Endodermal cell (in vitro differentiated cells): ENCODE measurements around the gene NOTUM. TPM values are rescaled to one million over a fixed set of nuclear protein-coding genes. Genes with fewer than 3 reads are reported as not detected.

ENCODE experiments used
- DNase-seq: peaks from one replicate; pipeline ENCODE4 v3.0.0-alpha.2; 2017
- H3K27ac ChIP-seq: 2 replicates; pipeline ENCODE4 v1.5.1; 2013; ENCODE audit warnings: mild to moderate bottlenecking, low read depth, low read length, moderate library complexity
- H3K27me3 ChIP-seq: 2 replicates; pipeline ENCODE4 v1.6.1; 2013; ENCODE audit warnings: mild to moderate bottlenecking, low read length, moderate library complexity; ENCODE audit not compliant: insufficient read depth, control insufficient read depth, poor library complexity, severe bottlenecking
- H3K36me3 ChIP-seq: 2 replicates; pipeline ENCODE4 v1.7.0; 2013; ENCODE audit warnings: mild to moderate bottlenecking, low read length, moderate library complexity; ENCODE audit not compliant: control insufficient read depth, insufficient read depth
- H3K4me1 ChIP-seq: one replicate; pipeline ENCODE4 v1.7.0; 2013; ENCODE audit warnings: low read length; ENCODE audit not compliant: control insufficient read depth, insufficient read depth
- H3K4me3 ChIP-seq: 2 replicates; pipeline ENCODE4 v1.5.1; 2013; ENCODE audit warnings: mild to moderate bottlenecking, low read length, moderate library complexity
- H3K9ac ChIP-seq: 2 replicates; pipeline ENCODE4 v1.6.1; 2013; ENCODE audit warnings: mild to moderate bottlenecking, low read length, moderate library complexity; ENCODE audit not compliant: poor library complexity, severe bottlenecking; ENCODE audit errors: extremely low read depth
- H3K9me3 ChIP-seq: 2 replicates; pipeline ENCODE4 v1.6.1; 2013; ENCODE audit warnings: mild to moderate bottlenecking, low read length, moderate library complexity; ENCODE audit not compliant: control insufficient read depth
- H3K27ac Mint-ChIP-seq: 2 replicates; pipeline ENCODE4 v1.8.0; 2020; ENCODE audit warnings: mixed read lengths
- H3K27me3 Mint-ChIP-seq: 2 replicates; pipeline ENCODE4 v1.8.0; 2021; ENCODE audit warnings: mild to moderate bottlenecking, mixed read lengths; ENCODE audit not compliant: insufficient read depth
- H3K36me3 Mint-ChIP-seq: 2 replicates; pipeline ENCODE4 v1.8.0; 2020; ENCODE audit warnings: low read depth, mixed read lengths
- H3K4me1 Mint-ChIP-seq: 2 replicates; pipeline ENCODE4 v1.8.0; 2020; ENCODE audit warnings: mixed read lengths
- H3K4me3 Mint-ChIP-seq: 2 replicates; pipeline ENCODE4 v1.8.0; 2020; ENCODE audit warnings: mild to moderate bottlenecking, moderate library complexity, mixed read lengths
- H3K9me3 Mint-ChIP-seq: 2 replicates; pipeline ENCODE4 v1.8.0; 2020; ENCODE audit warnings: mild to moderate bottlenecking, mixed read lengths
- WGBS, 2 experiments: methylation state at CpG; one replicate each; pipeline versions ENCODE4 v1.1.5 to v1.1.7; 2013; ENCODE audit warnings: missing lambda C conversion rate in 2 of 2, mixed read lengths in 1 of 2; ENCODE audit not compliant: insufficient coverage in 1 of 2, insufficient read length in 1 of 2; 5-methylcytosine and 5-hydroxymethylcytosine counted together
- long read RNA-seq, 4 experiments: library from polyadenylated mRNA in 2 of 4; library from RNA in 1 of 4; library from capped mRNA in 1 of 4; stranded (forward) in 3 of 4; unstranded in 1 of 4; transcript quantifications; one replicate each; pipeline ENCODE4 v2.0.0, GENCODE V29; 2020 to 2021; ENCODE audit warnings: inconsistent platforms in 1 of 4
- polyA plus RNA-seq, 2 experiments: library from polyadenylated mRNA; stranded (reverse); fragments of 50-300 nt; gene quantifications; one replicate each; pipeline ENCODE4 v1.2.3, GENCODE V29; 2013
- total RNA-seq, 2 donors: library from RNA; stranded (reverse); fragmentation: NEBNext Ultra II Directional in 1 of 2; extraction: Animal tissue kit (Norgen Biotek cat#: 25700) in 1 of 2; gene quantifications; 2 replicates in 1 of 2; 3 replicates in 1 of 2; pipeline ENCODE4 v1.2.1, GENCODE V29; 2021
- TF ChIP-seq, protein P1 (sequence below): fragments of 200-600 bp; sonication (generic); conservative IDR thresholded peaks from 2 replicates; pipeline ENCODE4 v1.5.0; 2021; ENCODE audit warnings: antibody characterized with exemption, mild to moderate bottlenecking

Gene NOTUM
- total RNA-seq, result 10 to 100 TPM; 12.5 to 26.3 TPM
- 6.2 TPM for polyA plus RNA-seq (2013, experiment 1 of 2)
- 5.0 TPM for polyA plus RNA-seq (2013, experiment 2 of 2)
- long read RNA-seq, experiment 1, partial matches to known transcripts, result 2 of 3 reads
- long read RNA-seq, experiment 1, other reads (novel, unspliced or antisense), result 1 of 3 reads
- long read RNA-seq, experiment 2, transcript NOTUM-201 (11 exons, 2,329 nt), result major isoform, 10 of 28 reads
- long read RNA-seq, experiment 2, partial matches to known transcripts, result 2 of 28 reads
- long read RNA-seq, experiment 2, other reads (novel, unspliced or antisense), result 16 of 28 reads
- long read RNA-seq, experiment 3, partial matches to known transcripts, result 4 of 7 reads
- long read RNA-seq, experiment 3, other reads (novel, unspliced or antisense), result 1 of 7 reads
- long read RNA-seq, experiment 4, result 0 reads

DNA sequence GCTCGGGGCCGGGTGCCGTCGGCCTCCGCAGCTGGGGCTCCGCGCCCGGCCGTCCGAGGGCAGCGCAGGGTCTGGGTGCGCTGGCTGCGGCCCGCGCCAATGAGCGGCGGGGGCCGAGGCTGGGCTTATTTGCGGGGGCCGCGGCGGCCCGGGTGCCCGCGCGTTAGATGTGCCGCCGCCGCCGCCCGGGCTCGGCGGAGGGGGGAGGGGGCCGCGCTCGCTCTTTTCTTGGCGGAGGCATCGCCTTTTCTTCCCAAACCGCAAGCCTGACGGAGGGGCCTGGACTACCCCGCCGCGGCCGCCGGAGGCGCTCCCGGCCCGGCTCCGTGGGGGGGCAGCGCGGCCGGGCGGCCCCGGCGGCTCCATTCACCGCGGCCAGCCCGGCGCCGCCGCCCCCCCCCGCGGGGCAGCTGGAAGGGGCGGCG, at the start of gene NOTUM:
Gene NOTUM, minus strand, starts transcription at position 101 of the 425 bp plus-strand sequence. CDS start 278 bp downstream, outside the sequence.
- H3K27ac Mint-ChIP-seq, result no peak within 1 kb of the TSS
- peak within 1 kb of the TSS; percentile 40 for H3K4me3 Mint-ChIP-seq
- TF ChIP-seq, protein P1, sequence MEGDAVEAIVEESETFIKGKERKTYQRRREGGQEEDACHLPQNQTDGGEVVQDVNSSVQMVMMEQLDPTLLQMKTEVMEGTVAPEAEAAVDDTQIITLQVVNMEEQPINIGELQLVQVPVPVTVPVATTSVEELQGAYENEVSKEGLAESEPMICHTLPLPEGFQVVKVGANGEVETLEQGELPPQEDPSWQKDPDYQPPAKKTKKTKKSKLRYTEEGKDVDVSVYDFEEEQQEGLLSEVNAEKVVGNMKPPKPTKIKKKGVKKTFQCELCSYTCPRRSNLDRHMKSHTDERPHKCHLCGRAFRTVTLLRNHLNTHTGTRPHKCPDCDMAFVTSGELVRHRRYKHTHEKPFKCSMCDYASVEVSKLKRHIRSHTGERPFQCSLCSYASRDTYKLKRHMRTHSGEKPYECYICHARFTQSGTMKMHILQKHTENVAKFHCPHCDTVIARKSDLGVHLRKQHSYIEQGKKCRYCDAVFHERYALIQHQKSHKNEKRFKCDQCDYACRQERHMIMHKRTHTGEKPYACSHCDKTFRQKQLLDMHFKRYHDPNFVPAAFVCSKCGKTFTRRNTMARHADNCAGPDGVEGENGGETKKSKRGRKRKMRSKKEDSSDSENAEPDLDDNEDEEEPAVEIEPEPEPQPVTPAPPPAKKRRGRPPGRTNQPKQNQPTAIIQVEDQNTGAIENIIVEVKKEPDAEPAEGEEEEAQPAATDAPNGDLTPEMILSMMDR, result peak; percentile 59
- no peaks in the 10 kb centered on the region for H3K36me3 Mint-ChIP-seq
- no peak within 1 kb of the TSS for H3K27ac ChIP-seq
- H3K4me1 ChIP-seq, result no peaks in the 10 kb centered on the region
- peaks cover 61% of the 10 kb centered on the region for H3K27me3 Mint-ChIP-seq
- peaks cover 59% of the 10 kb centered on the region for H3K27me3 ChIP-seq
- no peak within 1 kb of the TSS for H3K4me3 ChIP-seq
- no peaks in the 10 kb centered on the region for H3K9me3 ChIP-seq
- no peak within 1 kb of the TSS for H3K9ac ChIP-seq
- H3K4me1 Mint-ChIP-seq, result peaks cover 19% of the 10 kb centered on the region
- no peaks in the 10 kb centered on the region for H3K9me3 Mint-ChIP-seq
- no peaks in the 10 kb centered on the region for H3K36me3 ChIP-seq
- WGBS, 2 experiments, result 2% methylated on average over 65 of the region's 65 CpGs; no CpG with 5 or more reads in 1 of the 2 experiments
- peak; percentile 88 for DNase-seq

DNA sequence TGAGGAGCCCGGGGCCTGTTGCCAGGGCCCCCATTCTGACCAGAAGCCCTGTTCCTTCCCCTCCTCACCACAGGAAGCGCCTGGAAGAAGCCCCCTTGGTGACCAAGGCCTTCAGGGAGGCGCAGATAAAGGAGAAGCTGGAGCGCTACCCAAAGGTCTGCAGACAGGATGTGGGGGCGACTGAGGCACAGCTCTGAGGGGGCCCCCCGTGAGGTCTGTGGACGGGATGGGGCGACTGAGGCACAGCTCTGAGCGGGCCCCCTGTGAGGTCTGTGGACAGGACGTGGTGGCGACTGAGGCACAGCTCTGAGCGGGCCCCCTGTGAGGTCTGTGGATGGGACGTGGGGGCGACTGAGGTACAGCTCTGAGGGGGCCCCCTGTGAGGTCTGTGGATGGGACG, 48.4 kb upstream of the NOTUM start:
- Histone ChIP-seq H3K4me3 (no peak overlapping the region), H3K9ac (no peak overlapping the region)

DNA sequence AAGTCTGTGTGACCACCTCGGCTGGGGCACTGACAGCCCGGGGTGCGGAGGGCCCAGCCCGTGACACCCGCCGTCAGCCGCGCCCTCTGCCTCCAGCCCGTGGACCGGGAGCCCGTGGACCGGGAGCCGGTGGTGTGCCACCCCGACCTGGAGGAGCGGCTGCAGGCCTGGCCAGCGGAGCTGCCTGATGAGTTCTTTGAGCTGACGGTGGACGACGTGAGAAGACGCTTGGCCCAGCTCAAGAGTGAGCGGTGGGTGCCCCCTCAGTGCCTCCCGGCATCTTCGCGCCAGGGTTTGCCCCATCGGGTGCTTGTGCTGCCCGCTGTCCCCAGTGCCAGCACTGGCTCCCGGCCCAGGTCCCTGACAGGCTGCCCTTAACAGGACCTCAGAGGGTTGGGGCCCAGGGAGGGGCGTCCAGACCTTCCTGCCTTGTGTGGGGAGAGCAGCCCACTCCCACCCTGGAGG, 48.0 kb upstream of the NOTUM start:
- WGBS, 2 experiments, result 94 to 95% methylated on average over 18 to 28 of the region's 28 CpGs
- no peak overlapping the region for H3K27ac Mint-ChIP-seq
- no peak for DNase-seq
- Histone ChIP-seq H3K27ac (no peak overlapping the region), H3K9me3 (no peaks in the 10 kb centered on the region), H3K27me3 (no peaks in the 10 kb centered on the region), H3K4me3 (no peak overlapping the region), H3K9ac (no peak overlapping the region), H3K4me1 (no peaks in the 10 kb centered on the region), H3K36me3 (no peaks in the 10 kb centered on the region)
- TF ChIP-seq, protein P1, result no peak
- H3K4me1 Mint-ChIP-seq, result no peaks in the 10 kb centered on the region
- no peaks in the 10 kb centered on the region for H3K9me3 Mint-ChIP-seq
- no peak overlapping the region for H3K4me3 Mint-ChIP-seq
- H3K27me3 Mint-ChIP-seq, result no peaks in the 10 kb centered on the region
- H3K36me3 Mint-ChIP-seq, result no peaks in the 10 kb centered on the region

More for the DNA sequence above, 48.4 kb upstream of the NOTUM start:
- Histone ChIP-seq H3K27ac (no peak overlapping the region), H3K4me1 (no peaks in the 10 kb centered on the region), H3K36me3 (no peaks in the 10 kb centered on the region), H3K9me3 (no peaks in the 10 kb centered on the region), H3K27me3 (no peaks in the 10 kb centered on the region)
- 94 to 97% methylated on average over 6 to 15 of the region's 15 CpGs for WGBS, 2 experiments
- H3K9me3 Mint-ChIP-seq, result no peaks in the 10 kb centered on the region
- H3K4me1 Mint-ChIP-seq, result no peaks in the 10 kb centered on the region
- no peak for DNase-seq
- H3K27me3 Mint-ChIP-seq, result no peaks in the 10 kb centered on the region
- no peak overlapping the region for H3K27ac Mint-ChIP-seq
- H3K36me3 Mint-ChIP-seq, result no peaks in the 10 kb centered on the region
- no peak overlapping the region for H3K4me3 Mint-ChIP-seq
- TF ChIP-seq, protein P1, result no peak
